GM12872 (cell line): ENCODE results near the gene TRIM9.

Experiments
- TF ChIP-seq, protein P1 (sequence below): IDR thresholded peaks from 3 replicates; pipeline ENCODE4 v1.5.1; 2011; ENCODE audit warnings: low read depth, mild to moderate bottlenecking, low read length, moderate library complexity; ENCODE audit not compliant: insufficient read depth

The TRIM9 gene

GRCh38 chr14:51107801-51108200 is 12.9 kb upstream of the TRIM9 start:
- TF ChIP-seq, protein P1, sequence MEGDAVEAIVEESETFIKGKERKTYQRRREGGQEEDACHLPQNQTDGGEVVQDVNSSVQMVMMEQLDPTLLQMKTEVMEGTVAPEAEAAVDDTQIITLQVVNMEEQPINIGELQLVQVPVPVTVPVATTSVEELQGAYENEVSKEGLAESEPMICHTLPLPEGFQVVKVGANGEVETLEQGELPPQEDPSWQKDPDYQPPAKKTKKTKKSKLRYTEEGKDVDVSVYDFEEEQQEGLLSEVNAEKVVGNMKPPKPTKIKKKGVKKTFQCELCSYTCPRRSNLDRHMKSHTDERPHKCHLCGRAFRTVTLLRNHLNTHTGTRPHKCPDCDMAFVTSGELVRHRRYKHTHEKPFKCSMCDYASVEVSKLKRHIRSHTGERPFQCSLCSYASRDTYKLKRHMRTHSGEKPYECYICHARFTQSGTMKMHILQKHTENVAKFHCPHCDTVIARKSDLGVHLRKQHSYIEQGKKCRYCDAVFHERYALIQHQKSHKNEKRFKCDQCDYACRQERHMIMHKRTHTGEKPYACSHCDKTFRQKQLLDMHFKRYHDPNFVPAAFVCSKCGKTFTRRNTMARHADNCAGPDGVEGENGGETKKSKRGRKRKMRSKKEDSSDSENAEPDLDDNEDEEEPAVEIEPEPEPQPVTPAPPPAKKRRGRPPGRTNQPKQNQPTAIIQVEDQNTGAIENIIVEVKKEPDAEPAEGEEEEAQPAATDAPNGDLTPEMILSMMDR = no peak

DNA sequence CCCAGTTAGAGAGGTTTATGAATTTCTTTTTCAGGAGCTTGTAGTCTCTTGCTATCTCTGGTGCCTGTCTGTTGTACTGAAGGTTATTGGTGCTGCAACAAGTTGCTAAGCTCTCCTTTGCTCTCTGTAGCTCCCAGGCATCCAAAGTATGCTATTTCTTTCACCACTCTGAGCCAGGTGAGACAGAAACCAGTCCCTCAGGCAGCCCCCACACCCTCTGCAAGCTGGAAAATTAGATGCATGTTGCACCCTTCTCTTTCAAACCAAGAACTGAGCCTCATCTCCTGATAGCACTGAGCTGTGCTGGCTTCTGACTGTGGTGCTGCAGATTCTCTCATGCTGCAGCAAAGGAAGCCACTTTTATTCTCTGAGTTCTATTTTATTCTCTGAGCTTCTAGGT is 9.6 kb upstream of the TRIM9 start:
- TF ChIP-seq, protein P1 = no peak

DNA sequence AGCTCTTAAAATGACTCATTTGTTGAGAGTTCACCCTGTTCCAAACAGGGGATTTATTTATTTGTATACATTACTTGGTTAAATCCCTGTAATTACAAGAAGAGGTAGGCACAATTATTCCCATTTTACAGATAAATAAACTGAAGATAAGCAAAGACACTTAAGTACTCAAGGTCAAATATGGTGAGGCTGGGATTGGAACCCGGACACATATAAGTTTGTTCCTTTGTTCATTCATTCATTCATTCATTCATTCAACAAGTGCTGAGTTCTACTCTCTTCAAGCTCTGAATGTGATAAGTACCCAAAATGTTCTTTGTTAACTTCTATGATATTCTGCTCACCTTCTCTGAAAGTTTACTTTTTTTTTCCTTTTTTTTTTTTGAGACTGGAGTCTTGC is 2.4 kb upstream of the TRIM9 start:
- TF ChIP-seq, protein P1 = no peak

DNA sequence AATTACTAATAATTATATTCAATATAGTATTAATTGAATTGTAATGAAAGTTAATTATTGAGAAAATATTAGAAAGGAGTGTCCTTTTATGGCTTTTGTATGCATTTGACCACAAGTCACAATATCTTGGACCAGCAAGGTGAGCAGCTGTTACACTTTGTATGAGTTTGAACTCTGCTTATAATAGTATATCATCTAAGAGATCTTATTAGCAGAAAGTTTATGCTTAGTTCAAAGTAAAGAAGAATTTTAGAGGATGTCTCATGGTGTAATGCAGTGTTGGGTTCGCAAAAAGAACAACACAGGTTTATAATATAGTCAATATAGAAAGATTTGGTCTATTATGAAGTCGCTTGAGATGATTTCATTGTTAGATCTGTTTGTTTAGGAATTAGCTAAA is 2.0 kb upstream of the TRIM9 start:
- TF ChIP-seq, protein P1 = no peak

DNA sequence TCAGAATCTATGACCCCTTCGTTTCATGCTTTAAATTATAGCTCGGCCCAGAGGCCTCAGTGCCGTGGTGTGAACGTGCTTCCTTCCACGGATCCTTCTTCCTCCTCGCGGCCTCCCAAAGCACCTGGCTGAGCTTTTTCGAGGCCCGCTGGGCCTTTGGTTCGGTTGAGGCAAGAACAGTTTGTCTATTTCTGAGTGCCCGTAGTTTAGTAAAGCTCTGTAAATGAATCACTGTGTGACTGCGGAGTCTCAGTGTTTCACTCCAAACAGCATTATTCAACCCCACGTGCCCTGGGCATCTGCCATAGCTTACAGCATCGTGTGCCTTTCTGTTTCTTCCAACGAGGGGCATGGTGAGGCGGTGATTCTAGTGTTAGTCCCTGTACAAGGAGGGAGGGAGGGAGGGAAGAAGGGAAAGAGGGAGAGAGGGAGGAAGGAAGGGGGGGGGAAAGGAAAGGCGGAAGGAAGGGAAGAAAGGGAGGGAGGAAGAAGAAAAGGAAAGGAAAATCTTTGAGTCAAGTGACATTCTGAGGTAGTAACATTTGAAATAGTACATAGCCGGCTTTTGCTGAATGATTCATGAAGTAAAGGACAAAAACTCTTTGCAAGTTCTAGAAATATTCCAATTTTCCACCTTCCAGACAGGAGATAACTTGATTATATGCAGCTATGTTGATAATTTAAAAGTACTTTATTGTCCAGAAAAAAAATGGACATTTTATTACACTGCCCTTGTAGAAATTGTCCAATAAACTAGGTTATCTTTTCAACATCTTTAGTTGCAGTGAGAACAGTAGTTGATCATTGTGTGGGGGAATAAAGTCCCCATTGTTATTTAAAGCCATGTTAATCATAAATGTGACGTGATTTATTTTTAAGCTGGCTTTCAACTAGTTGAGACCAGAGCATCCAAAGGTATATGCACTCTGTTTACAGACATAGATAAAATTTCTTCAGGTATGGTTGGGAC is 1.2 kb upstream of the TRIM9 start:
- TF ChIP-seq, protein P1 = no peak

DNA sequence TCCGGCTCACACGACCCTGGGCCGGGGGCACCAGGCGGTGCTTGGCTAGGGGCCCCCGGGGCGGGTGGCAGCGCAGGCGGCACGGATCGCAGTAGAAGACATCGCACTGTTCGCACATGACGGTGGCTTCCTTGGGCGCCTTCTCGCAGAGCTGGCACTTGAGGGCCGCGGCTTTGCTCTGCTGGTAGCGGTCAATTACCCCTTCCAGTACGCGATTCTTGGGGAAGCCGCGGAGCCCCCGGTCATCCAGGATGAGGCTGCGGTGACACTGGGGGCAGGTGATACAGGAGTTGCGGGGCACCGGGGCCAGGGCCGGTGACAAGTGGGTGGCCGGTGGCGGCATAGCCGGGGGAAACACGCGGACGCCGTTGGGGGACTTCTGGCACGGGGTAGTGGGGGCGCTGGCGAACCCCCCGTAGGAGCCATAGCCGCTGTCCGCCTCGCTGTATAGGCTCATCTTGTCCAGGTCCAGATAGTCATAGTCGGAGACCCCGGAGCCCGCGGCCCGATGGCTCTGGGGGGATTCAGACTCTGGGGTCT is 553 bp downstream of the TRIM9 start:
- TF ChIP-seq, protein P1 = no peak

DNA sequence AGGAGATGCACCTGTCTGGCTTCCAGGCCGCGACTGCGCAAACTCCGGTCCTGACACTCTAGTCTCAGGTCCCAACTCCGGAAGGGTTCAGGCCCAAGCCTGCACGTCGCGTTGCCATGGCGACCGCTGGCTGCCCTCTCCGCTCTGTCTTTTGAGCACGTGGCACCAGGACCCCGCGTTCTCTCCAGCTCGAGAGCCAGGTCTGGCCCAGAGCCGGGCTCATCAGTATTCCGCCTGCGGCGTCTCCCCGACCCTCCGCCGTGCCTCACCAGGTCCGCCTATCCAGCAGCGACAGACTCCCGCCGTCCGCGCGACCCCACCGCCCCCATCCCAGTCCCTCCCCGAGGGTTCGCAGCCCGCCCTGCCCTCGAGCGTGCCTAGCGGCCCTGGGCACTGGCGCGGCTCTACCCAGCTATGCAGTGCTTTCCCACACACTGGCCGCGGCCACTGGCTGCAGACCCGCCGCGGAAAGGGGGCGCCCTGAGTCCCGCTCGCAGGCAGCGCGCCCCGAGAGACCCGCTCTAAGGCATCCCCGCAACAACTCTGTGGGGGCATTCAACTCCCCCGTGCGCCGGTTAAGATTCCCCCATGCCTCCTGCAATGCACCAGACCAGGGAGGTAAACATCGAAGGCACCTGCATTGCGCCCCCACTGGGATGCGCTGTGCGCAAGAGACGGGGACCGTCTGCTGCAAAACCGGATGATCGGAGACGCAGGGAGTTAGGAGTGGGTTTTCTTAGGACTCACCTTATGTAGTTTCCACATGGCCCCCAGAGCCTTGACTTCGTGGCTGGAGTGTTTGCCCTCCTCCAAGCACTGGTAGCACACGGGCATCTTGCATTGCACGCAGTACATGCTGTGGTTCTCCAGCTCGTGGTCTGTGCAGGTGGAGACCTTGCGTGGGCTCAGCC is 1.3 kb downstream of the TRIM9 start:
- TF ChIP-seq, protein P1 = peak; percentile 80
